Endothelial cell of umbilical vein (primary cell): ENCODE data around the gene WASL. TPM values are rescaled to one million over a fixed set of nuclear protein-coding genes. Genes with fewer than 3 reads are reported as not detected.
A peak's percentile ranks its signal among the peaks of the same experiment; 100 is the strongest.

Source experiments
- BruUV-seq: library from RNA; stranded (reverse); fragments of 400-500 nt; replicated peaks from 2 replicates; lab custom pipeline; 2021; lab: Mats Ljungman, UMichigan
- CTCF ChIA-PET: fragments of 300-600, 350-600 bp; sonication (Branson Sonifier 250); formaldehyde crosslinking; loops from one replicate; lab custom pipeline; 2021; ENCODE audit warnings: antibody characterized with exemption, inconsistent platforms; lab: Charles Lee
- POLR2A ChIA-PET: fragments of 300-600, 350-600 bp; sonication (Branson Sonifier 250); formaldehyde crosslinking; loops from one replicate; lab custom pipeline; 2021; ENCODE audit warnings: antibody characterized with exemption, inconsistent platforms; lab: Charles Lee
- DNase-seq: peaks from one replicate; pipeline ENCODE4 v3.0.0-alpha.2; 2011; ENCODE audit warnings: low read depth, low spot score
- FAIRE-seq: peaks from 2 replicates; lab custom pipeline; 2011; peaks lifted over from hg19 to GRCh38; lab: Jason Lieb, UNC
- H2AFZ ChIP-seq: 2 replicates; pipeline ENCODE4 v1.6.0; 2012; ENCODE audit warnings: low read depth, low read length, control low read depth, inconsistent platforms
- H3K27ac ChIP-seq: 2 replicates; pipeline ENCODE4 v1.5.1; 2011; ENCODE audit warnings: low read depth, mild to moderate bottlenecking, control low read depth, low read length, moderate library complexity; ENCODE audit not compliant: insufficient read depth
- H3K27me3 ChIP-seq, 2 experiments: 2 replicates each; pipeline versions ENCODE4 v1.6.0 to v1.6.1; 2011; ENCODE audit warnings: low read length in 2 of 2, mixed read lengths in 1 of 2; ENCODE audit not compliant: control insufficient read depth in 2 of 2, insufficient read depth in 2 of 2
- H3K36me3 ChIP-seq, 2 experiments: 2 replicates in 1 of 2; 3 replicates in 1 of 2; pipeline ENCODE4 v1.5.1; 2011; ENCODE audit warnings: low read length in 2 of 2, mild to moderate bottlenecking in 1 of 2, moderate library complexity in 1 of 2; ENCODE audit not compliant: control insufficient read depth in 2 of 2, insufficient read depth in 2 of 2; ENCODE audit errors: extremely low read depth in 1 of 2
- H3K4me1 ChIP-seq: 3 replicates; pipeline ENCODE4 v1.5.1; 2011; ENCODE audit warnings: mild to moderate bottlenecking, low read length; ENCODE audit not compliant: control insufficient read depth, insufficient read depth; ENCODE audit errors: extremely low read depth
- H3K4me2 ChIP-seq: 2 replicates; pipeline ENCODE4 v1.6.1; 2011; ENCODE audit warnings: low read length, control low read depth, mixed read lengths; ENCODE audit not compliant: insufficient read depth
- H3K4me3 ChIP-seq, 3 experiments: fragments of 200-600 bp in 1 of 3; sonication (generic), shearing (Covaris generic) in 1 of 3; replicated peaks in 1 of 3; 2 replicates each; pipeline ENCODE4 v1.5.1; 2011 to 2016; ENCODE audit warnings: control low read depth in 3 of 3, low read length in 3 of 3, mild to moderate bottlenecking in 2 of 3, inconsistent platforms in 1 of 3, low read depth in 1 of 3, moderate library complexity in 1 of 3; ENCODE audit not compliant: insufficient read depth in 1 of 3
- H3K79me2 ChIP-seq: 2 replicates; pipeline ENCODE4 v1.6.0; 2012; ENCODE audit warnings: low read length, inconsistent platforms; ENCODE audit not compliant: control insufficient read depth, insufficient read depth
- H3K9ac ChIP-seq: replicated peaks from 2 replicates; pipeline ENCODE3; 2011; ENCODE audit warnings: low read length, control low read depth; ENCODE audit not compliant: insufficient read depth; ENCODE audit errors: extremely low read depth
- H3K9me1 ChIP-seq: replicated peaks from 3 replicates; pipeline ENCODE4 v1.6.0; 2011; ENCODE audit warnings: mild to moderate bottlenecking, low read length; ENCODE audit not compliant: control insufficient read depth, insufficient read depth; ENCODE audit errors: extremely low read depth
- H3K9me3 ChIP-seq: replicated peaks from 2 replicates; pipeline ENCODE4 v1.5.1; 2012; ENCODE audit warnings: low read length, inconsistent platforms; ENCODE audit not compliant: control insufficient read depth, insufficient read depth
- H4K20me1 ChIP-seq: replicated peaks from 2 replicates; pipeline ENCODE3; 2011; ENCODE audit warnings: mild to moderate bottlenecking, low read length; ENCODE audit not compliant: control insufficient read depth, insufficient read depth; ENCODE audit errors: extremely low read depth
- GATA2 ChIP-seq: IDR thresholded peaks from 2 replicates; pipeline ENCODE4 v1.7.0; 2011; ENCODE audit warnings: low read depth, mild to moderate bottlenecking, moderate library complexity, mixed read lengths, low read length; ENCODE audit not compliant: insufficient read length, insufficient read depth
- MYC ChIP-seq: IDR thresholded peaks from one replicate; pipeline ENCODE4 v1.6.1; 2011; ENCODE audit warnings: mild to moderate bottlenecking, low read depth, low read length
- dilution Hi-C: fragments of 300-500 bp; cut with MboI; formaldehyde crosslinking; loops from one replicate; pipeline ENCODE4 v1.15.0; 2019; ENCODE audit warnings: low sequenced_read_pairs; ENCODE audit not compliant: extremely low pct_ligation_motif_present
- intact Hi-C: fragments of 100-400 bp; cut with micrococcal nuclease; formaldehyde crosslinking; loops from one replicate; pipeline ENCODE4 v1.10.0; 2022
- polyA plus RNA-seq, 4 experiments: library from polyadenylated mRNA; depleted of rRNA in 3 of 4; stranded (reverse) in 3 of 4; unstranded in 1 of 4; fragments of >200 nt; gene quantifications; 2 replicates each; pipeline versions ENCODE4 v1.2.1 to v1.2.3, GENCODE V29; 2011 to 2012; ENCODE audit warnings: missing spikeins in 1 of 4
- total RNA-seq: library from RNA; stranded (reverse); gene quantifications from 2 replicates; pipeline ENCODE4 v1.2.3, GENCODE V29; 2021
- TF ChIP-seq, protein P1 (sequence below): IDR thresholded peaks from 2 replicates; pipeline ENCODE4 v1.6.1; 2011; ENCODE audit not compliant: insufficient read depth, insufficient read length

Gene WASL
- total and polyA plus RNA-seq, 2 donors (not counting 3 experiments of a cell fraction or from before 2014, with no cell fraction given) = 5.2 to 24.0 TPM

DNA sequence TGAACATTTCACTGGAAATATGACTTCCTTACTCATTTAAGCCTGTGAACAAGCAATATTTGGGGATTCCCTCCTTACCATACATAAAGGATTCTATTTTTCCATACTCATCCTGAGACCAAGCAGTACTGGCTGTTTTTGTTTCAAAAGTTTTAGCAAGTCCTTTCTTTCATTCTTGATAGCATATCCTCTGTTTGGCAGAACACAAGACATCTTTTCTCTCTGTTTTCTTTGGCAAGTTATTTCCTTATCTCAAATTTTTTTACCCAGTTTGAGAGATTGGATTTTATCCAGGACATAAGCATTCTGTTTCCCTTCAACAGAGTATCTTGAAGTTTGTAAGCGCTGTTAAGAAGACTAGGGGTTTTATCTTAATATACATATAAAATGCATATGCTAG lies 3.0 kb upstream of the WASL start:
- Histone ChIP-seq H3K79me2 (peaks cover 16% of the 10 kb centered on the region), H3K9me3 (no peaks in the 10 kb centered on the region), H4K20me1 (peaks cover 4% of the 10 kb centered on the region), H2AFZ (peak overlapping the region; percentile 16), H3K9me1 (no peaks in the 10 kb centered on the region), H3K4me3 (no peak overlapping the region), H3K9ac (no peak overlapping the region), H3K4me1 (peaks cover 38% of the 10 kb centered on the region), H3K27me3 (no peaks in the 10 kb centered on the region), H3K4me2 (peak overlapping the region; percentile 83), H3K36me3 (no peaks in the 10 kb centered on the region), H3K27ac (no peak overlapping the region)
- ChIA-PET CTCF (interaction anchor here (1.1 to 2.1 kb wide), 3 partner anchors 46 to 69 kb away, joined by 3 to 5 read pairs (median 5); no protein-coding TSS in a partner anchor), POLR2A (no interaction called here)
- dilution Hi-C loops = no loop called here
- no TSS peak for BruUV-seq
- TF ChIP-seq MYC (no peak), GATA2 (peak; percentile 17)
- intact Hi-C loops = no loop called here
- FAIRE-seq (no peak), DNase-seq (peak; percentile 86)

DNA sequence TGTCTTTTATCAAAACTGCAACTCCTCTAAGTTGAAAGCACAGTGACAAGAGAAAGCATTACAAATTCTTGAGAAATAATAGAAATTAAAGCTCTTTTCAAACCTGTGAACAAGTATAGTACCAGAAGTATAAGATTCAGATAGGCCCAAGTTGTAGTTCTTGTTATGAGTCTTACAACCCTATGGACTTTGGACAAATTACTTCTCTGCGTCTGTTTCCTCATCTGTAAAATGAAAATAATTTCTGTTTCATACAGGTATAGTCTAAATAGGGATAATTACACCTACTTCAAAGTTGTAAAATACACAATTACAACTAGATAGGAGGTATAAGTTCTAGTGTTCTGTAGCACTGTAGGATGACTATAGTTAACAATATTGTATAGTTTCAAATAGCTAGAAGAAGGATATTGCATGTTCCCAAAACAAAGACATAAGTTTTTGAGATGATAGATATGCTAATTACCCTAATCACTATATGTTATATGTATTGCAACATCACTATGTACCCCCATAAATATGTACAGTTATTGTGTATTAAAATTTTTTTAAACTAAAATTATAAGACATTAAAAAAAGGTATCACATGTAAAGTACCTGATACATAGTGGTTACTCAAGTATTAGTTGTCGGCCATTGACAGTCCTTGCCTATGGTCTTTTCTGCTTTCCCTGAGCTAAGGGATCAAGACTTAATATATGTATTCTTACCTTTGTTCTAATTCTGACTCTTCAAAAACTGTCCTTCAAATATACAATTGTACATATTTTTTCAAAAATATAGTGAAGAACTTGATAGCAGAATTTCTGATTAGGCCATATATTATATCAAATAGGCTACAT lies 1.8 kb upstream of the WASL start:
- TF ChIP-seq, protein P1, sequence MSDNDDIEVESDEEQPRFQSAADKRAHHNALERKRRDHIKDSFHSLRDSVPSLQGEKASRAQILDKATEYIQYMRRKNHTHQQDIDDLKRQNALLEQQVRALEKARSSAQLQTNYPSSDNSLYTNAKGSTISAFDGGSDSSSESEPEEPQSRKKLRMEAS = no peak
- H3K9me3 ChIP-seq = no peaks in the 10 kb centered on the region
- H3K79me2 ChIP-seq = peaks cover 28% of the 10 kb centered on the region
- DNase-seq (no peak), FAIRE-seq (no peak)
- H3K9me1 ChIP-seq = peaks cover 3% of the 10 kb centered on the region
- peak overlapping the region; percentile 95 for H3K4me2 ChIP-seq
- no peak overlapping the region for H3K9ac ChIP-seq
- H3K27me3 ChIP-seq = no peaks in the 10 kb centered on the region
- H3K4me3 ChIP-seq = no peak overlapping the region
- ChIA-PET POLR2A (no interaction called here), CTCF (interaction anchor here (1.1 to 3.0 kb wide), 6 partner anchors 47 to 256 kb away, joined by 3 to 20 read pairs (median 9); no protein-coding TSS in a partner anchor)
- no peaks in the 10 kb centered on the region for H3K36me3 ChIP-seq
- H2AFZ ChIP-seq = no peak overlapping the region
- BruUV-seq = no TSS peak
- no peak overlapping the region for H3K27ac ChIP-seq
- H3K4me1 ChIP-seq = peaks cover 46% of the 10 kb centered on the region
- peaks cover 13% of the 10 kb centered on the region for H4K20me1 ChIP-seq
- dilution Hi-C loops = no loop called here
- intact Hi-C loops = no loop called here
